NCI-H1436 treated with DMSO at 0.1 percent for 48 hours (cell line): ENCODE measurements around the gene PIK3R5.
"Not testable (repeated sequence)": the region's sequence is repeated elsewhere in the genome, so short reads cannot be mapped to it uniquely, and the experiment has no call there.

ENCODE experiments used
- DNase-seq: peaks from one replicate; lab custom pipeline; 2025; lab: John Stamatoyannopoulos, UW

The PIK3R5 gene

GRCh38 chr17:8984225-8984624, 18.7 kb upstream of the PIK3R5 start:
- not testable (repeated sequence) for DNase-seq

GRCh38 chr17:8981443-8981842, 15.9 kb upstream of the PIK3R5 start:
- DNase-seq = no peak

GRCh38 chr17:8979715-8980114, 14.2 kb upstream of the PIK3R5 start:
- DNase-seq = no peak

GRCh38 chr17:8976638-8977037, 11.1 kb upstream of the PIK3R5 start:
- no peak for DNase-seq

- DNase-seq = no peak
These were observed 9.7 kb upstream of the PIK3R5 start for GRCh38 chr17:8975091-8975725.

- no peak for DNase-seq
These were observed 4.4 kb upstream of the PIK3R5 start for GRCh38 chr17:8969901-8970300.

GRCh38 chr17:8968503-8968902, 3.0 kb upstream of the PIK3R5 start:
- DNase-seq = no peak

- no peak for DNase-seq
These were observed 2.4 kb upstream of the PIK3R5 start for GRCh38 chr17:8967861-8968260.

GRCh38 chr17:8966926-8967325, 1.4 kb upstream of the PIK3R5 start:
- DNase-seq = no peak

- DNase-seq = no peak
These were observed 610 bp downstream of the PIK3R5 start for GRCh38 chr17:8964801-8965393.

- no peak for DNase-seq
These were observed 1.8 kb downstream of the PIK3R5 start for GRCh38 chr17:8963647-8964258.

- no peak for DNase-seq
These were observed 2.5 kb downstream of the PIK3R5 start for GRCh38 chr17:8963014-8963413.

GRCh38 chr17:8961829-8962228, 3.7 kb downstream of the PIK3R5 start:
- no peak for DNase-seq

- DNase-seq = no peak
These were observed 5.0 kb downstream of the PIK3R5 start for GRCh38 chr17:8960325-8961140.

- no peak for DNase-seq
These were observed 6.1 kb downstream of the PIK3R5 start for GRCh38 chr17:8959312-8959918.

- no peak for DNase-seq
These were observed 7.8 kb downstream of the PIK3R5 start for GRCh38 chr17:8957721-8958120.

- no peak for DNase-seq
These were observed 9.0 kb downstream of the PIK3R5 start for GRCh38 chr17:8956465-8956902.

- DNase-seq = no peak
These were observed 10.2 kb downstream of the PIK3R5 start for GRCh38 chr17:8955021-8955959.

GRCh38 chr17:8954339-8954738, 11.2 kb downstream of the PIK3R5 start:
- no peak for DNase-seq

- DNase-seq = no peak
These were observed 12.2 kb downstream of the PIK3R5 start for GRCh38 chr17:8953156-8953885.
